Measurements from ENCODE around the gene NQO2. TPM values are rescaled to one million over a fixed set of nuclear protein-coding genes. Genes with fewer than 3 reads are reported as not detected.
A peak's percentile ranks its signal among the peaks of the same experiment; 100 is the strongest.
"Not testable (repeated sequence)": the region's sequence is repeated elsewhere in the genome, so short reads cannot be mapped to it uniquely, and the experiment has no call there.

The NQO2 gene
- total and polyA plus RNA-seq, 7 donors, result 42.8 to 201 (median 119) TPM

DNA sequence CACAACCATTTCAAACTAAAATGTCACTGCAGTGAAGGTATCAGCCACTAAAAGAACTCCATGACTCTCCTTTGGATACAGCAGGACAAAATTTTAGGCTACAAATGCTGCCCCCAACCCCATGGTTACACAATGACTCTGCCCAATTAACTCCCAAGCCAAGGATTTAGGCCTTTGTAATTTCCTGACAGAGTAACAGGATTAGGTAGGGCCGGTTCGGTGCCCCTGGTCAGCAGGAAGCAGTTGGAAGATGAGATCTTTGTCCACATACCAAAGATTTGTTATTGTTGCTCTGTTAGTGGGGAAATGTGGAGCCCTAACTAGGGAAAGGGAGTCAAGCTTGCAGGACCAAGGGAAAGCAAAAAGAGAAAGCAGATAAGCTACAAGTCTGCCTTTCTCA lies 41.9 kb downstream of the NQO2 start:
- no peak for DNase-seq
- 16 to 30% (median 18%) methylated on average over 2 of the region's 2 CpGs for WGBS, 3 donors
- H3K4me1 ChIP-seq, result peaks cover 8% of the 10 kb centered on the region
- no peak overlapping the region for H3K4me3 ChIP-seq
- H3K36me3 ChIP-seq (ENCODE audit: insufficient read depth in 1 of 2, low read depth in 1 of 2), result no peaks in the 10 kb centered on the region
- intact Hi-C loops (cut with DNase I), result no loop called here
- no peak overlapping the region for H3K27ac ChIP-seq
- no peaks in the 10 kb centered on the region for H3K9me3 ChIP-seq
- peak in 1 of 4 donors; percentile 32 for ATAC-seq
- H3K27me3 ChIP-seq (ENCODE audit: insufficient read depth in 3 of 3, low read length in 2 of 3), result no peaks in the 10 kb centered on the region
- no peak for TF ChIP-seq CTCF (IDR thresholded peaks at IDR 0.05)

DNA sequence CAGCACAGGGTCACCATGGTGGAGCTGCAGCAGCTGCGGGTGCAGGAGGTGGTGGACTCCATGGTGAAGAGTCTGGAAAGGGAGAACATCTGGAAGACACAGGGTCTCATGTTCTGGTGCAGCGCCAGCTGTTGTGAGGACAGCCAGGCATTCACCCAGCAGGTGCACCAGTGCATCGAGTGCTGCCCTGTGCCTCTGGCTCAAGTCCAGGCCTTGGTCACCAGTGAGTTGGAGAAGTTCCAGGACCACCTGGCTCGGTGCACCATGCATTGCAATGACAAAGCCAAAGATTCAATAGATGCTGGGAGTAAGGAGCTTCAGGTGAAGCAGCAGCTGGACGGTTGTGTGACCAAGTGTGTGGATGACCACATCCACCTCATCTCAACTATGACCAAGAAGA lies 45.7 kb downstream of the NQO2 start:
- Histone ChIP-seq H3K4me1 (peaks cover 8% of the 10 kb centered on the region), H3K9me3 (no peaks in the 10 kb centered on the region), H3K27ac (no peak overlapping the region), H3K27me3 (ENCODE audit: insufficient read depth in 3 of 3, low read length in 2 of 3) (no peaks in the 10 kb centered on the region), H3K36me3 (ENCODE audit: insufficient read depth in 1 of 2, low read depth in 1 of 2) (no peaks in the 10 kb centered on the region), H3K4me3 (no peak overlapping the region)
- TF ChIP-seq CTCF (IDR thresholded peaks at IDR 0.05), result no peak
- intact Hi-C loops (cut with DNase I), result loop anchor here in 1 of 2 donors (5.0 kb wide), 1 partner anchor 33 kb away; no protein-coding TSS in a partner anchor
- ATAC-seq (no peak), DNase-seq (no peak)
- 39 to 43% (median 40%) methylated on average over 5 of the region's 5 CpGs for whole genome bisulfite sequencing, 3 donors

DNA sequence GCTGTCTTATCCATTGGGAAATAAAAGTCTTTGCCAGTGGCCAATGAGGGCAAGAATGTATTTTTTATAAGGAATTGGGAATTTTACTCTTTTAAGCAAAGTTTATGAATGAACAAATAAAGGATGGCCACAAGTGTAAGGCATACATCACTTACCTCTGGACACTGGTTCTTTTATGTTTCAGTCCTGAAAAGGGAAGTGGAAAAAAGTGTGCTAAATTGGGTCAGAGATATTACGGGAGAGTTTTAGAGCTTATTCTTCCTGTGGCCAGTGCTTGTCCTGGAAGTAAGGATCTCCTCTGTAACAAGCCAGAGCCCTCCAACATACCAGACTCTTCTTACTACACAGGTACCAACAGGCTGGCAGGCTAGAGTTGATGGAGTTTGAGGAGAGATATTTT lies 46.1 kb downstream of the NQO2 start:
- Histone ChIP-seq H3K27ac (no peak overlapping the region), H3K9me3 (no peaks in the 10 kb centered on the region), H3K4me1 (peaks cover 8% of the 10 kb centered on the region), H3K27me3 (ENCODE audit: insufficient read depth in 3 of 3, low read length in 2 of 3) (no peaks in the 10 kb centered on the region), H3K4me3 (no peak overlapping the region), H3K36me3 (ENCODE audit: insufficient read depth in 1 of 2, low read depth in 1 of 2) (no peaks in the 10 kb centered on the region)
- intact Hi-C loops (cut with DNase I), result loop anchor here in 1 of 2 donors (5.0 kb wide), 1 partner anchor 33 kb away; no protein-coding TSS in a partner anchor
- no peak for DNase-seq
- 44 to 57% (median 54%) methylated on average over 1 of the region's 1 CpG for WGBS, 3 donors
- ATAC-seq, result no peak
- TF ChIP-seq CTCF (IDR thresholded peaks at IDR 0.05), result no peak

GRCh38 chr6:3046295-3046694 lies 46.6 kb downstream of the NQO2 start:
- Histone ChIP-seq H3K36me3 (ENCODE audit: insufficient read depth in 1 of 2, low read depth in 1 of 2) (no peaks in the 10 kb centered on the region), H3K9me3 (no peaks in the 10 kb centered on the region), H3K4me1 (peaks cover 5% of the 10 kb centered on the region), H3K27ac (no peak overlapping the region), H3K27me3 (ENCODE audit: insufficient read depth in 3 of 3, low read length in 2 of 3) (peaks cover 0 to 3% (median 0%) of the 10 kb centered on the region in 3 donors), H3K4me3 (no peak overlapping the region)
- 88 to 93% (median 92%) methylated on average over 3 of the region's 3 CpGs for WGBS, 3 donors
- no peak for DNase-seq
- intact Hi-C loops (cut with DNase I), result loop anchor here in 1 of 2 donors (5.0 kb wide), 1 partner anchor 34 kb away; no protein-coding TSS in a partner anchor
- ATAC-seq, result no peak
- no peak for TF ChIP-seq CTCF (IDR thresholded peaks at IDR 0.05)

GRCh38 chr6:3048009-3048408 lies 48.3 kb downstream of the NQO2 start:
- not testable (repeated sequence) for H3K36me3 ChIP-seq (ENCODE audit: insufficient read depth in 1 of 2, low read depth in 1 of 2); H3K9me3 ChIP-seq; H3K4me1 ChIP-seq; H3K27me3 ChIP-seq (ENCODE audit: insufficient read depth in 3 of 3, low read length in 2 of 3); ATAC-seq; DNase-seq; H3K4me3 ChIP-seq; H3K27ac ChIP-seq
- intact Hi-C loops (cut with DNase I), result loop anchor here (2.0 to 5.0 kb wide), 2 partner anchors 21 to 36 kb away; no protein-coding TSS in a partner anchor
- 86 to 99% (median 97%) methylated on average over 4 of the region's 4 CpGs for WGBS, 3 donors
